SK-N-SH treated with all-trans-retinoic acid at 6 μM for 48 hours (cell line): ENCODE results near the gene FOXF1.

ENCODE experiments used
- ATAC-seq: fragments of 200-7000 bp; cut with Tn5 transposase; 3 replicates; pipeline ENCODE4 v1.9.1; 2020; ENCODE audit warnings: mild to moderate bottlenecking, moderate library complexity
- ARNTL ChIP-seq: fragments of 450-650 bp; formaldehyde crosslinking; IDR thresholded peaks from 2 replicates; pipeline ENCODE4 v1.5.0; 2020; ENCODE audit warnings: low read depth, mild to moderate bottlenecking, moderate library complexity, borderline replicate concordance
- BACH2 ChIP-seq: fragments of 250-450 bp; sonication (Bioruptor Pico); IDR thresholded peaks from 2 replicates; pipeline ENCODE4 v1.9.0; 2021; ENCODE audit warnings: mild to moderate bottlenecking, borderline replicate concordance
- CREB5 ChIP-seq: fragments of 250-450 bp; sonication (Bioruptor Pico); IDR thresholded peaks from 2 replicates; pipeline ENCODE4 v1.5.1; 2020; ENCODE audit warnings: low read depth, mild to moderate bottlenecking, moderate library complexity
- ESRRG ChIP-seq: fragments of 250-450 bp; sonication (Bioruptor Pico); IDR thresholded peaks from 2 replicates; pipeline ENCODE4 v1.6.1; 2021; ENCODE audit warnings: mild to moderate bottlenecking
- GLIS3 ChIP-seq: fragments of 250-450 bp; sonication (Bioruptor Pico); IDR thresholded peaks from 2 replicates; pipeline ENCODE4 v1.5.0; 2020; ENCODE audit warnings: mild to moderate bottlenecking, moderate library complexity
- ISL1 ChIP-seq: fragments of 250-450 bp; sonication (Bioruptor Pico); IDR thresholded peaks from 2 replicates; pipeline ENCODE4 v2.1.2; 2022; ENCODE audit warnings: mild to moderate bottlenecking, moderate library complexity
- PPARA ChIP-seq: fragments of 250-450 bp; sonication (Bioruptor Pico); IDR thresholded peaks from 2 replicates; pipeline ENCODE4 v1.5.0; 2020; ENCODE audit warnings: mild to moderate bottlenecking, borderline replicate concordance
- SNAI2 ChIP-seq: fragments of 250-450 bp; sonication (Bioruptor Pico); IDR thresholded peaks from 2 replicates; pipeline ENCODE4 v1.5.0; 2020; ENCODE audit warnings: mild to moderate bottlenecking, moderate library complexity
- TCF4 ChIP-seq: fragments of 250-450 bp; sonication (Bioruptor Pico); IDR thresholded peaks from 2 replicates; pipeline ENCODE4 v1.8.0; 2021; ENCODE audit warnings: mild to moderate bottlenecking, moderate library complexity, borderline replicate concordance
- TOX ChIP-seq: fragments of 250-450 bp; sonication (Bioruptor Pico); IDR thresholded peaks from 2 replicates; pipeline ENCODE4 v1.8.0; 2021; ENCODE audit warnings: mild to moderate bottlenecking, moderate library complexity, borderline replicate concordance
- TSHZ2 ChIP-seq: fragments of 250-450 bp; sonication (Bioruptor Pico); IDR thresholded peaks from 2 replicates; pipeline ENCODE4 v1.5.0; 2020; ENCODE audit warnings: mild to moderate bottlenecking, moderate library complexity
- ZC3H10 ChIP-seq: fragments of 250-450 bp; sonication (Bioruptor Pico); IDR thresholded peaks from 2 replicates; pipeline ENCODE4 v1.5.1; 2021; ENCODE audit warnings: mild to moderate bottlenecking, moderate library complexity
- ZFP3 ChIP-seq: fragments of 250-450 bp; sonication (Bioruptor Pico); IDR thresholded peaks from 2 replicates; pipeline ENCODE4 v1.5.0; 2020; ENCODE audit warnings: mild to moderate bottlenecking, moderate library complexity
- ZFP30 ChIP-seq: fragments of 450-650 bp; formaldehyde crosslinking; IDR thresholded peaks from 2 replicates; pipeline ENCODE4 v1.5.0; 2022; ENCODE audit warnings: mild to moderate bottlenecking, moderate library complexity
- ZNF565 ChIP-seq: fragments of 450-650 bp; formaldehyde crosslinking; conservative IDR thresholded peaks from 2 replicates; pipeline ENCODE4 v1.5.0; 2020; ENCODE audit warnings: low read depth, mild to moderate bottlenecking, moderate library complexity
- ZNF8 ChIP-seq: fragments of 450-650 bp; formaldehyde crosslinking; IDR thresholded peaks from 2 replicates; pipeline ENCODE4 v1.5.0; 2020; ENCODE audit warnings: mild to moderate bottlenecking, moderate library complexity
- TF ChIP-seq, protein P1 (sequence below): fragments of 250-450 bp; sonication (Bioruptor Pico); IDR thresholded peaks from 2 replicates; pipeline ENCODE4 v1.5.1; 2021; ENCODE audit warnings: mild to moderate bottlenecking, moderate library complexity
- TF ChIP-seq, protein P2 (sequence below): fragments of 250-450 bp; sonication (Bioruptor Pico); IDR thresholded peaks from 2 replicates; pipeline ENCODE4 v1.8.0; 2020; ENCODE audit warnings: mild to moderate bottlenecking, moderate library complexity, borderline replicate concordance
- TF ChIP-seq, protein P3 (sequence below): fragments of 250-450 bp; sonication (Bioruptor Pico); IDR thresholded peaks from 2 replicates; pipeline ENCODE4 v1.8.0; 2021; ENCODE audit warnings: low read depth, mild to moderate bottlenecking, moderate library complexity, borderline replicate concordance

FOXF1 gene

GRCh38 chr16:86523166-86523740, 12.9 kb downstream of the FOXF1 start:
- TF ChIP-seq, protein P1, sequence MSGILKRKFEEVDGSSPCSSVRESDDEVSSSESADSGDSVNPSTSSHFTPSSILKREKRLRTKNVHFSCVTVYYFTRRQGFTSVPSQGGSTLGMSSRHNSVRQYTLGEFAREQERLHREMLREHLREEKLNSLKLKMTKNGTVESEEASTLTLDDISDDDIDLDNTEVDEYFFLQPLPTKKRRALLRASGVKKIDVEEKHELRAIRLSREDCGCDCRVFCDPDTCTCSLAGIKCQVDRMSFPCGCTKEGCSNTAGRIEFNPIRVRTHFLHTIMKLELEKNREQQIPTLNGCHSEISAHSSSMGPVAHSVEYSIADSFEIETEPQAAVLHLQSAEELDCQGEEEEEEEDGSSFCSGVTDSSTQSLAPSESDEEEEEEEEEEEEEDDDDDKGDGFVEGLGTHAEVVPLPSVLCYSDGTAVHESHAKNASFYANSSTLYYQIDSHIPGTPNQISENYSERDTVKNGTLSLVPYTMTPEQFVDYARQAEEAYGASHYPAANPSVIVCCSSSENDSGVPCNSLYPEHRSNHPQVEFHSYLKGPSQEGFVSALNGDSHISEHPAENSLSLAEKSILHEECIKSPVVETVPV (CRISPR knock-in tag), result no peak
- TF ChIP-seq ESRRG (CRISPR knock-in tag) (no peak), ZNF565 (CRISPR knock-in tag) (no peak), SNAI2 (CRISPR knock-in tag) (no peak), TSHZ2 (CRISPR knock-in tag) (no peak), CREB5 (CRISPR knock-in tag) (no peak), ZFP3 (CRISPR knock-in tag) (no peak), TOX (CRISPR knock-in tag) (no peak), ZNF8 (CRISPR knock-in tag) (no peak), ZFP30 (CRISPR knock-in tag) (no peak), PPARA (no peak), BACH2 (CRISPR knock-in tag) (no peak), TCF4 (CRISPR knock-in tag) (no peak)
- TF ChIP-seq, protein P2, sequence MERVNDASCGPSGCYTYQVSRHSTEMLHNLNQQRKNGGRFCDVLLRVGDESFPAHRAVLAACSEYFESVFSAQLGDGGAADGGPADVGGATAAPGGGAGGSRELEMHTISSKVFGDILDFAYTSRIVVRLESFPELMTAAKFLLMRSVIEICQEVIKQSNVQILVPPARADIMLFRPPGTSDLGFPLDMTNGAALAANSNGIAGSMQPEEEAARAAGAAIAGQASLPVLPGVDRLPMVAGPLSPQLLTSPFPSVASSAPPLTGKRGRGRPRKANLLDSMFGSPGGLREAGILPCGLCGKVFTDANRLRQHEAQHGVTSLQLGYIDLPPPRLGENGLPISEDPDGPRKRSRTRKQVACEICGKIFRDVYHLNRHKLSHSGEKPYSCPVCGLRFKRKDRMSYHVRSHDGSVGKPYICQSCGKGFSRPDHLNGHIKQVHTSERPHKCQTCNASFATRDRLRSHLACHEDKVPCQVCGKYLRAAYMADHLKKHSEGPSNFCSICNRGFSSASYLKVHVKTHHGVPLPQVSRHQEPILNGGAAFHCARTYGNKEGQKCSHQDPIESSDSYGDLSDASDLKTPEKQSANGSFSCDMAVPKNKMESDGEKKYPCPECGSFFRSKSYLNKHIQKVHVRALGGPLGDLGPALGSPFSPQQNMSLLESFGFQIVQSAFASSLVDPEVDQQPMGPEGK (CRISPR knock-in tag), result no peak
- TF ChIP-seq, protein P3, sequence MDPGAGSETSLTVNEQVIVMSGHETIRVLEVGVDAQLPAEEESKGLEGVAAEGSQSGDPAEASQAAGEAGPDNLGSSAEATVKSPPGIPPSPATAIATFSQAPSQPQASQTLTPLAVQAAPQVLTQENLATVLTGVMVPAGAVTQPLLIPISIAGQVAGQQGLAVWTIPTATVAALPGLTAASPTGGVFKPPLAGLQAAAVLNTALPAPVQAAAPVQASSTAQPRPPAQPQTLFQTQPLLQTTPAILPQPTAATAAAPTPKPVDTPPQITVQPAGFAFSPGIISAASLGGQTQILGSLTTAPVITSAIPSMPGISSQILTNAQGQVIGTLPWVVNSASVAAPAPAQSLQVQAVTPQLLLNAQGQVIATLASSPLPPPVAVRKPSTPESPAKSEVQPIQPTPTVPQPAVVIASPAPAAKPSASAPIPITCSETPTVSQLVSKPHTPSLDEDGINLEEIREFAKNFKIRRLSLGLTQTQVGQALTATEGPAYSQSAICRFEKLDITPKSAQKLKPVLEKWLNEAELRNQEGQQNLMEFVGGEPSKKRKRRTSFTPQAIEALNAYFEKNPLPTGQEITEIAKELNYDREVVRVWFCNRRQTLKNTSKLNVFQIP (CRISPR knock-in tag), result no peak
- no peak for ATAC-seq

DNA sequence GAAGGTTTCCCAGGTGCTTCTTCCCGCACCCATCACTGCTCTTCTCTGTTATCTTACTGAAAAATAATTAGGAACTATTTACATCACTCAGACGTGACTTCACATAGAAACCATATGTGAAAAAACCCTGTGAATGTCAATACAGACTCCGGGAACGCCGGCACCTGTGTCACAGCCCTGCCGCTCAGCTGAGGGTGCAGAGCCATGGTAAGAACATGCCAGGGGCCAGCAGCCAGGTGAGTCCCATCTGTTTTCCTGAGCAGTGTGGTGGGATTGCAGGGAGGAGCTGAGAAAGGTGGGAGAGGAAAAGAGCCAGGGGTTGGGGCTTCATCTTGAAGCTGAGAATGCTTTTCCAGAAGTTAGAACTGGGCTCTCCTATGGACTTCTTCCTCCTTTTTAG, 13.7 kb downstream of the FOXF1 start:
- no peak for ATAC-seq
- TF ChIP-seq ESRRG (CRISPR knock-in tag), result no peak
- no peak for TF ChIP-seq ARNTL (CRISPR knock-in tag)
- no peak for TF ChIP-seq ZC3H10 (CRISPR knock-in tag)
- no peak for TF ChIP-seq ZNF565 (CRISPR knock-in tag)
- TF ChIP-seq, protein P3 (CRISPR knock-in tag), result no peak
- no peak for TF ChIP-seq TCF4 (CRISPR knock-in tag)
- no peak for TF ChIP-seq SNAI2 (CRISPR knock-in tag)
- no peak for TF ChIP-seq ZFP3 (CRISPR knock-in tag)
- no peak for TF ChIP-seq TSHZ2 (CRISPR knock-in tag)
- TF ChIP-seq GLIS3, result no peak
- TF ChIP-seq, protein P2 (CRISPR knock-in tag), result no peak
- no peak for TF ChIP-seq ISL1 (CRISPR knock-in tag)
- no peak for TF ChIP-seq BACH2 (CRISPR knock-in tag)
- TF ChIP-seq, protein P1 (CRISPR knock-in tag), result no peak
- TF ChIP-seq ZNF8 (CRISPR knock-in tag), result no peak
- no peak for TF ChIP-seq ZFP30 (CRISPR knock-in tag)
